Caco-2 (cell line): Measurements from ENCODE around the gene SLC27A2. TPM values are rescaled to one million over a fixed set of nuclear protein-coding genes. Genes with fewer than 3 reads are reported as not detected.
A peak's percentile ranks its signal among the peaks of the same experiment; 100 is the strongest.

Source experiments
- BruUV-seq: library from RNA; stranded (reverse); fragments of 400-500 nt; replicated peaks from 2 replicates; lab custom pipeline; 2021; lab: Mats Ljungman, UMichigan
- CTCF ChIA-PET: fragments of 300-600 bp; sonication (Branson Sonifier 250); formaldehyde crosslinking; loops from one replicate; lab custom pipeline; 2022; ENCODE audit warnings: antibody characterized with exemption; lab: Charles Lee
- POLR2A ChIA-PET: fragments of 300-600 bp; sonication (Branson Sonifier 250); formaldehyde crosslinking; loops from one replicate; lab custom pipeline; 2022; ENCODE audit warnings: antibody characterized with exemption; lab: Charles Lee
- DNase-seq, 2 experiments: peaks; one replicate each; pipeline versions ENCODE4 v3.0.0 to v3.0.0-alpha.2; 2020 to 2022
- H3K27me3 ChIP-seq: replicated peaks from 2 replicates; pipeline ENCODE4 v1.6.0; 2011; ENCODE audit warnings: low read length; ENCODE audit not compliant: control insufficient read depth, insufficient read depth
- H3K36me3 ChIP-seq: 2 replicates; pipeline ENCODE4 v1.5.1; 2011; ENCODE audit warnings: low read length; ENCODE audit not compliant: control insufficient read depth, insufficient read depth
- H3K4me1 ChIP-seq: fragments of 250-450 bp; sonication (Bioruptor Pico); 2 replicates; pipeline ENCODE4 v1.5.1; 2020; ENCODE audit warnings: mild to moderate bottlenecking
- H3K4me3 ChIP-seq: 2 replicates; pipeline ENCODE4 v1.5.1; 2011; ENCODE audit warnings: low read depth, mild to moderate bottlenecking, control low read depth, low read length
- H3K9me3 ChIP-seq: fragments of 250-450 bp; sonication (Bioruptor Pico); 2 replicates; pipeline ENCODE4 v1.5.1; 2020; ENCODE audit warnings: mild to moderate bottlenecking, moderate library complexity
- H3K27ac Mint-ChIP-seq: one replicate; pipeline ENCODE4 v1.8.0; 2022; ENCODE audit warnings: mixed read lengths; ENCODE audit not compliant: unreplicated experiment
- H3K27me3 Mint-ChIP-seq: one replicate; pipeline ENCODE4 v1.8.0; 2022; ENCODE audit warnings: mixed read lengths; ENCODE audit not compliant: insufficient read depth, unreplicated experiment
- H3K36me3 Mint-ChIP-seq: one replicate; pipeline ENCODE4 v1.8.0; 2022; ENCODE audit warnings: mild to moderate bottlenecking, mixed read lengths; ENCODE audit not compliant: insufficient read depth, unreplicated experiment
- H3K4me1 Mint-ChIP-seq: one replicate; pipeline ENCODE4 v1.8.0; 2022; ENCODE audit warnings: low read depth, mixed read lengths; ENCODE audit not compliant: unreplicated experiment
- H3K4me3 Mint-ChIP-seq: one replicate; pipeline ENCODE4 v1.8.0; 2022; ENCODE audit warnings: mild to moderate bottlenecking, moderate library complexity, mixed read lengths; ENCODE audit not compliant: unreplicated experiment
- H3K9me3 Mint-ChIP-seq: one replicate; pipeline ENCODE4 v1.8.0; 2022; ENCODE audit warnings: mixed read lengths; ENCODE audit not compliant: unreplicated experiment
- intact Hi-C: fragments of 100-400 bp; cut with micrococcal nuclease; formaldehyde crosslinking; loops from one replicate; pipeline ENCODE4 v1.10.0; 2022; ENCODE audit not compliant: unreplicated experiment
- total RNA-seq: library from RNA; stranded (reverse); gene quantifications from 2 replicates; pipeline ENCODE4 v1.2.3, GENCODE V29; 2022
- TF ChIP-seq, protein P1 (sequence below), 2 experiments: fragments of 200-600 bp in 1 of 2; IDR thresholded peaks; 1 replicate in 1 of 2; 2 replicates in 1 of 2; pipeline versions ENCODE4 v1.5.1 to v1.8.0; 2011 to 2022; ENCODE audit warnings: antibody characterized with exemption in 1 of 2, control low read depth in 1 of 2, inconsistent platforms in 1 of 2, low read depth in 1 of 2, low read length in 1 of 2, mild to moderate bottlenecking in 1 of 2, moderate library complexity in 1 of 2; ENCODE audit not compliant: insufficient read depth in 1 of 2, severe bottlenecking in 1 of 2, unreplicated experiment in 1 of 2

Gene SLC27A2
- total RNA-seq, 1 experiment from 2014 or later = 31.2 TPM

DNA sequence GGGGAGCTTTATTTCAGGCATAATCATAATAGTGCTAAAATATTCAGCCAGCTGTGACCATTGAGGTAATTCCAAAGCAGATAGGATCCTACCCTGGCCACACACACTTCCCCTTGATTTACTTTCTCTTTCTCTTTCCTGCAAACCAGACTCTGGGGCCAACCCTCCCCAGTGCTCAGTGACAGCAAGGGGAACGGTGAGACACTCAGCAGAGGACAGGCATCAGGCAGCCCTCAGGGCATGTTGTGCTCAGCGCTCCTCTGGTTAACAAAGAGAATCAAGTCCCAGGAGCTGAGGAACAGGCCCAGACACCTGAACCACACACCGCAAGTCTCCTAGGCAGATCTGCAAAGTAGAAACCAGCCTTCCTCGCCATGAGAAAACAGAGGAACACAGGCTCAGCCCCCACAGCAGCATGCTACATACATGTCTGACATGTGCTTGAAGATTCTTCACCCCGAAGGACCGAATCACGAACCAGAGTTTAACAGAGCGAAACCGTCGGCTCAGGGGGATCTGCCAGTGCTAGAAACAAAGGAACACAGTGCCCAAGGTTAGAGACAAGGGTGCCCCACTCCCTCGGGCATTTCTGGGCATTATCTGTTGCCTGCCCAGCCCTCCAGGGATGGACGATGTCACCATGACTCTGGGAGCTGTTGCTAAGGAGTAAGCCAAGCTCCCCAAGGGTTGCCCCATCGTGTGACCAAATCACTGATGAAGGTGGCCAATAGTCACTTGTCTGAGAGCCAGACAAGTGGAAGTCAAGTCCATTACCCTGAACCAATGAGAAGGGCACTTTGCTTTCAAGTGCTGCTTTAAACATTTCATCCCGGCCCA lies 66.0 kb downstream of the SLC27A2 start:
- no peaks in the 10 kb centered on the region for H3K27me3 Mint-ChIP-seq
- peak in 1 of 2 experiments; percentile 63 for DNase-seq
- H3K9me3 Mint-ChIP-seq = no peaks in the 10 kb centered on the region
- intact Hi-C loops = no loop called here
- no peak overlapping the region for H3K4me3 Mint-ChIP-seq
- H3K36me3 Mint-ChIP-seq = no peaks in the 10 kb centered on the region
- peaks cover 4% of the 10 kb centered on the region for H3K4me1 Mint-ChIP-seq
- no peak overlapping the region for H3K4me3 ChIP-seq
- H3K9me3 ChIP-seq = no peaks in the 10 kb centered on the region
- no peak overlapping the region for H3K27ac Mint-ChIP-seq
- TF ChIP-seq, protein P1, sequence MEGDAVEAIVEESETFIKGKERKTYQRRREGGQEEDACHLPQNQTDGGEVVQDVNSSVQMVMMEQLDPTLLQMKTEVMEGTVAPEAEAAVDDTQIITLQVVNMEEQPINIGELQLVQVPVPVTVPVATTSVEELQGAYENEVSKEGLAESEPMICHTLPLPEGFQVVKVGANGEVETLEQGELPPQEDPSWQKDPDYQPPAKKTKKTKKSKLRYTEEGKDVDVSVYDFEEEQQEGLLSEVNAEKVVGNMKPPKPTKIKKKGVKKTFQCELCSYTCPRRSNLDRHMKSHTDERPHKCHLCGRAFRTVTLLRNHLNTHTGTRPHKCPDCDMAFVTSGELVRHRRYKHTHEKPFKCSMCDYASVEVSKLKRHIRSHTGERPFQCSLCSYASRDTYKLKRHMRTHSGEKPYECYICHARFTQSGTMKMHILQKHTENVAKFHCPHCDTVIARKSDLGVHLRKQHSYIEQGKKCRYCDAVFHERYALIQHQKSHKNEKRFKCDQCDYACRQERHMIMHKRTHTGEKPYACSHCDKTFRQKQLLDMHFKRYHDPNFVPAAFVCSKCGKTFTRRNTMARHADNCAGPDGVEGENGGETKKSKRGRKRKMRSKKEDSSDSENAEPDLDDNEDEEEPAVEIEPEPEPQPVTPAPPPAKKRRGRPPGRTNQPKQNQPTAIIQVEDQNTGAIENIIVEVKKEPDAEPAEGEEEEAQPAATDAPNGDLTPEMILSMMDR (IDR thresholded peaks at IDR 0.05; ENCODE audit: insufficient read depth in 1 of 2, low read depth in 1 of 2, low read length in 1 of 2, severe bottlenecking in 1 of 2, unreplicated experiment in 1 of 2) = no peak
- no peaks in the 10 kb centered on the region for H3K27me3 ChIP-seq
- CTCF ChIA-PET = no interaction called here
- POLR2A ChIA-PET = no interaction called here
- BruUV-seq = no TSS peak
- no peaks in the 10 kb centered on the region for H3K36me3 ChIP-seq
- H3K4me1 ChIP-seq = no peaks in the 10 kb centered on the region

DNA sequence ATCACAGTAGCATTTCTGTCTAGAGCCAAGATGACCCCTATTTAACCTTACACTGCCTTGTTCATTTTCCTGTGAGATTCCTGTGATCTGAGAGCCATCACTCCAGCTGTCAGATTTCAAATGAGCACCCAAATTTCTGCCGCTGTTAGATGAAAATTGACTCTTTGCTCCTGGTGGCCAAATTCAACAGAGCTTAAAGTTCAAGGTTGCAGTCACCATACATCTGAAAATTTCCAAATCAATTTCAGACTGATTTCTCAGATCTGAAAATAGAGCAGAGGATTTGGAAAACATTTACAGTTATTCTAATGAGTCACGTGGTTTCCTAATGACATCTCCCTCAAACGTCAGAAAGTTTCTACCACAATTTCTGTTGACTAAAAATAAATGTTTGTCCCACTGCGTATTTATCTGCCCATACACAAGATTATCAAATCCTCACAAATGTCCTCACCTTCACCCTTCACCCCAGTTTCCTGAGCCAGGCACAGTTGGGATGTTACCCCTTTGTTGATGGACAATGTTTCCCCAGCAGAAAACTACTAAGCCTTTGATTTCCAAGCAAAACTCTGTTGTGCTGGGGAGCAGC lies 67.1 kb downstream of the SLC27A2 start:
- Mint-ChIP-seq H3K4me3 (no peak overlapping the region), H3K36me3 (no peaks in the 10 kb centered on the region), H3K9me3 (no peaks in the 10 kb centered on the region), H3K27me3 (no peaks in the 10 kb centered on the region), H3K27ac (no peak overlapping the region), H3K4me1 (peaks cover 4% of the 10 kb centered on the region)
- CTCF ChIA-PET = no interaction called here
- Histone ChIP-seq H3K36me3 (no peaks in the 10 kb centered on the region), H3K9me3 (no peaks in the 10 kb centered on the region), H3K27me3 (no peaks in the 10 kb centered on the region), H3K4me1 (no peaks in the 10 kb centered on the region), H3K4me3 (no peak overlapping the region)
- POLR2A ChIA-PET = no interaction called here
- intact Hi-C loops = no loop called here
- BruUV-seq = no TSS peak
- no peak for DNase-seq
- TF ChIP-seq, protein P1 (IDR thresholded peaks at IDR 0.05; ENCODE audit: insufficient read depth in 1 of 2, low read depth in 1 of 2, low read length in 1 of 2, severe bottlenecking in 1 of 2, unreplicated experiment in 1 of 2) = no peak

DNA sequence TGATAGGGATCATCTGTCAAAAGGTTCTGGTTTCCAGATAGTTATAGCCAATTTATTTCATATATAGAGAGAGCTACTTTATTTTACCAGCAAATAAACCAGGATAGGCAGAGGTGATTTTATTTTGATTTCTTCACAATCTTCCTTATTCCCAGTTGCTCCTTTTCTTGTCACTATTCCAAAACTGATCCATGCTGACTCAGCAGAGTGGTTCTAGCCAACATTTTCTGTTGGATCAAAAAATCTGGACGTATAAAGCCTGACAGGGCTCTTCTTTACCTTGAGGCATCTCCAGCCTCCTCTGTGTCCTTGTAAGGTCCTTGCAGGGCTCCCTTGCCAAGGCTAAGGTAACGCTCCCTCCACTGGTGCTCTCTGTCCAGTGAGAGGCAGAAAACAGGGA lies 67.7 kb downstream of the SLC27A2 start:
- ChIA-PET POLR2A (no interaction called here), CTCF (no interaction called here)
- H3K4me3 Mint-ChIP-seq = no peak overlapping the region
- DNase-seq = no peak
- no peaks in the 10 kb centered on the region for H3K4me1 ChIP-seq
- H3K36me3 ChIP-seq = no peaks in the 10 kb centered on the region
- peaks cover 4% of the 10 kb centered on the region for H3K4me1 Mint-ChIP-seq
- H3K27me3 Mint-ChIP-seq = no peaks in the 10 kb centered on the region
- no peaks in the 10 kb centered on the region for H3K36me3 Mint-ChIP-seq
- no peak overlapping the region for H3K27ac Mint-ChIP-seq
- H3K9me3 Mint-ChIP-seq = no peaks in the 10 kb centered on the region
- no peaks in the 10 kb centered on the region for H3K27me3 ChIP-seq
- no TSS peak for BruUV-seq
- TF ChIP-seq, protein P1 (IDR thresholded peaks at IDR 0.05; ENCODE audit: insufficient read depth in 1 of 2, low read depth in 1 of 2, low read length in 1 of 2, severe bottlenecking in 1 of 2, unreplicated experiment in 1 of 2) = no peak
- no peak overlapping the region for H3K4me3 ChIP-seq
- H3K9me3 ChIP-seq = no peaks in the 10 kb centered on the region
- intact Hi-C loops = no loop called here
